Measurements from ENCODE around the gene NUCB1. TPM values are rescaled to one million over a fixed set of nuclear protein-coding genes. Genes with fewer than 3 reads are reported as not detected.
A peak's percentile ranks its signal among the peaks of the same experiment; 100 is the strongest.

Gene NUCB1
- total RNA-seq, 1 donor, result 300 TPM

GRCh38 chr19:48920949-48921348 lies 20.8 kb downstream of the NUCB1 start:
- H3K4me2 ChIP-seq (ENCODE audit: insufficient read depth, low read length), result no peak overlapping the region
- H4K20me1 ChIP-seq (ENCODE audit: insufficient read depth, low read length), result no peaks in the 10 kb centered on the region
- H3K4me1 ChIP-seq (ENCODE audit: insufficient read depth, low read length), result peaks cover 13% of the 10 kb centered on the region
- peaks cover 38% of the 10 kb centered on the region for H3K36me3 ChIP-seq (ENCODE audit: insufficient read depth, low read length)
- no peak overlapping the region for H2AFZ ChIP-seq (ENCODE audit: low read length)
- no peak for DNase-seq (ENCODE audit: insufficient read length, low spot score, missing footprints)
- H3K9me3 ChIP-seq (ENCODE audit: low read depth, low read length), result no peaks in the 10 kb centered on the region
- no peaks in the 10 kb centered on the region for H3K79me2 ChIP-seq (ENCODE audit: insufficient read depth, low read length)
- no peaks in the 10 kb centered on the region for H3K27me3 ChIP-seq (ENCODE audit: insufficient read depth, low read length)
- H3K27ac ChIP-seq (ENCODE audit: low read depth, low read length), result no peak overlapping the region
- H3K4me3 ChIP-seq (ENCODE audit: insufficient read depth, low read length), result no peak overlapping the region
- TF ChIP-seq CTCF (IDR thresholded peaks at IDR 0.05; ENCODE audit: extremely low read depth, low read depth, low read length), result no peak

- Histone ChIP-seq H2AFZ (ENCODE audit: low read length) (no peak overlapping the region), H4K20me1 (ENCODE audit: insufficient read depth, low read length) (no peaks in the 10 kb centered on the region), H3K9me3 (ENCODE audit: low read depth, low read length) (no peaks in the 10 kb centered on the region), H3K4me1 (ENCODE audit: insufficient read depth, low read length) (peaks cover 21% of the 10 kb centered on the region), H3K27me3 (ENCODE audit: insufficient read depth, low read length) (no peaks in the 10 kb centered on the region), H3K79me2 (ENCODE audit: insufficient read depth, low read length) (no peaks in the 10 kb centered on the region), H3K27ac (ENCODE audit: low read depth, low read length) (no peak overlapping the region), H3K36me3 (ENCODE audit: insufficient read depth, low read length) (peaks cover 33% of the 10 kb centered on the region), H3K4me3 (ENCODE audit: insufficient read depth, low read length) (no peak overlapping the region), H3K4me2 (ENCODE audit: insufficient read depth, low read length) (no peak overlapping the region)
- peak; percentile 60 for DNase-seq (ENCODE audit: insufficient read length, low spot score, missing footprints)
- no peak for TF ChIP-seq CTCF (IDR thresholded peaks at IDR 0.05; ENCODE audit: extremely low read depth, low read depth, low read length)
Observed at GRCh38 chr19:48921721-48922500, 21.8 kb downstream of the NUCB1 start.

- peaks cover 21% of the 10 kb centered on the region for H3K4me1 ChIP-seq (ENCODE audit: insufficient read depth, low read length)
- H3K27ac ChIP-seq (ENCODE audit: low read depth, low read length), result no peak overlapping the region
- no peaks in the 10 kb centered on the region for H3K27me3 ChIP-seq (ENCODE audit: insufficient read depth, low read length)
- peak; percentile 61 for DNase-seq (ENCODE audit: insufficient read length, low spot score, missing footprints)
- H3K9me3 ChIP-seq (ENCODE audit: low read depth, low read length), result no peaks in the 10 kb centered on the region
- H3K36me3 ChIP-seq (ENCODE audit: insufficient read depth, low read length), result peaks cover 30% of the 10 kb centered on the region
- no peak overlapping the region for H3K4me2 ChIP-seq (ENCODE audit: insufficient read depth, low read length)
- no peak overlapping the region for H3K4me3 ChIP-seq (ENCODE audit: insufficient read depth, low read length)
- TF ChIP-seq CTCF (IDR thresholded peaks at IDR 0.05; ENCODE audit: extremely low read depth, low read depth, low read length), result no peak
- no peaks in the 10 kb centered on the region for H4K20me1 ChIP-seq (ENCODE audit: insufficient read depth, low read length)
- no peaks in the 10 kb centered on the region for H3K79me2 ChIP-seq (ENCODE audit: insufficient read depth, low read length)
- H2AFZ ChIP-seq (ENCODE audit: low read length), result no peak overlapping the region
Observed at GRCh38 chr19:48922548-48923490, 22.7 kb downstream of the NUCB1 start.

Measured in osteoblast (primary cell).